LNCaP clone FGC (cell line): Measurements from ENCODE around the gene ZNRF2.

ENCODE experiments used
- DNase-seq: peaks from one replicate; pipeline ENCODE4 v3.0.0-alpha.2; 2011; ENCODE audit warnings: low read depth
- H3K4me3 ChIP-seq: 2 replicates; pipeline ENCODE4 v1.5.1; 2011; ENCODE audit warnings: mild to moderate bottlenecking, low read depth, low read length, control low read depth
- CTCF ChIP-seq: IDR thresholded peaks from 2 replicates; pipeline ENCODE4 v1.5.1; 2012; ENCODE audit warnings: mild to moderate bottlenecking; ENCODE audit not compliant: control insufficient read depth, insufficient read depth; ENCODE audit errors: extremely low read depth

Gene ZNRF2

GRCh38 chr7:30406664-30407425 is 122.4 kb downstream of the ZNRF2 start:
- DNase-seq: no peak
- no peak overlapping the region for H3K4me3 ChIP-seq
- no peak for TF ChIP-seq CTCF

GRCh38 chr7:30411173-30411572 is 126.8 kb downstream of the ZNRF2 start:
- TF ChIP-seq CTCF: no peak
- no peak for DNase-seq
- H3K4me3 ChIP-seq: no peak overlapping the region

GRCh38 chr7:30411897-30412296 is 127.5 kb downstream of the ZNRF2 start:
- DNase-seq: no peak
- H3K4me3 ChIP-seq: no peak overlapping the region
- TF ChIP-seq CTCF: no peak

- TF ChIP-seq CTCF: peak; percentile 70
- peak; percentile 73 for DNase-seq
- H3K4me3 ChIP-seq: no peak overlapping the region
Observed at GRCh38 chr7:30412782-30413504, 128.5 kb downstream of the ZNRF2 start.

- no peak overlapping the region for H3K4me3 ChIP-seq
- no peak for DNase-seq
- no peak for TF ChIP-seq CTCF
Observed at GRCh38 chr7:30413864-30414263, 129.5 kb downstream of the ZNRF2 start.
